HS-27A (cell line): ENCODE results near the gene PAM16.
A peak's percentile ranks its signal among the peaks of the same experiment; 100 is the strongest.
"Not testable (repeated sequence)": the region's sequence is repeated elsewhere in the genome, so short reads cannot be mapped to it uniquely, and the experiment has no call there.

Experiments
- DNase-seq: peaks from one replicate; pipeline ENCODE4 v3.0.0-alpha.2; 2012; ENCODE audit warnings: low read depth, missing footprints

Gene PAM16

GRCh38 chr16:4350787-4351659 lies at the start of gene PAM16:
TSS of gene PAM16 (minus strand) at chr16:4351321. CDS start at chr16:4351234, 87 bp downstream.
- peak; percentile 89 for DNase-seq

- no peak for DNase-seq
Measured at GRCh38 chr16:4399001-4399730, 48.0 kb upstream of the PAM16 start.

GRCh38 chr16:4395055-4395726 lies 44.1 kb upstream of the PAM16 start:
- no peak for DNase-seq

GRCh38 chr16:4393850-4394249 lies 42.7 kb upstream of the PAM16 start:
- not testable (repeated sequence) for DNase-seq

DNA sequence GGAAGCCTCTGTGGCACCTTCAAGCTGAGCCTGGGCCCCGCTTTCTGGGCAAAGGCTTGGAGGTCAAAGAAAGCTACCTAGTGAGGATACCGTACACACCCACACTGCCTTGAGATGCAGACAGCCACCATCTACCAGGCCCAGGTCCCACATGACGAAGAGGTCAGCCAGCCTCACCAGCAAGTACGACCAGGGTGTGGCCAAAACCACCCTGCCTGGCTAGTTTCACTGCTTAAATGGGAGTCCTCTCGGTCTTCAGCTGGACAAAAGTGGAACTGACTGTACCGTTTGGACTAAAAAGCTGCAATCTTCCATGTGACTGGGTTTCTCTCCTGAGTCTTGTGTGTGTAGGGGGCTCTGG lies 42.1 kb upstream of the PAM16 start:
- no peak for DNase-seq

DNA sequence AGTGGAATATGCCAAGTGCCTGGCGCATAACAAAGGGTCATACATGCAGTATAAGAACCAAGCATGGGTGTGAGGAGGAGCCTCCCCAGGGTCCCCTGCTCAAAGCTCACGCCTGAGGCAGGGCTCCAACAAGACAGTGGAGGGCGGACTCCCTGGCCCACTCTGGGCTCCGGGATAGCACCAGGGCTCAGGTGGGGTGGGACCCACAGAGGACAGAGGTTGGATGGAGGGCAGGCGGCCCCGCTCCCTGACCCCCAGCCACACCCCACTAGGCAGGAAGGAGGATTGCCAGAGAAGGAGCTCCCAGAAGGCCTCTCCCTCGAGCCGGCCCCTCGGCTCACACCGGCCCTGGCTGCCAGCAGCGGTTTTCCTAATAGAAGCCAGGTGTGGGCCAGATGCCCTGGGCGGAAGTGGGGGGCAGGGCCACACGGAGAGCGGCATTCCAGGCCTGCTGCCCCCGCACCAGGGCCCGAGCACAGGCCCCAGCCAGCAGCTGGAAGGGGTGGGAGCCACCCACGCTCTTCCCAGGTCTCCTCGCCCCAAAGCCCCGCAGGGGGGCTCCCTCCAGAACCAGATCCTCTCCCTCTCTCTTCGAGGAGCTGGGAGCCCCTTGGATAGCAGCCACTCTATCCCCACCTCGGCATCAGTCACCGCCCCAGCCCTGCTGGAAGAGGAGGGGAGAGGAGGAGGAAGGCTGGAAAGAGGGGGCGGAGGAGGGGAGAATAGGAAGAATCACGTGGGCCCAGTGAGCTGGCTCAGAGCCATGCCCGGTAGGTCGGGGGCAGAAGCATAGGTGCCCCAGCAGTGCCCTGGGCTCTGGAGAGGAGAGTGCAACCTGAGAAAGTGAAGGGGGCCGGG lies 41.5 kb upstream of the PAM16 start:
- no peak for DNase-seq

- no peak for DNase-seq
Measured at GRCh38 chr16:4391631-4392381, 40.7 kb upstream of the PAM16 start.

GRCh38 chr16:4390266-4391260 lies 39.4 kb upstream of the PAM16 start:
- DNase-seq, result no peak

GRCh38 chr16:4389051-4389955 lies 38.2 kb upstream of the PAM16 start:
- no peak for DNase-seq

DNA sequence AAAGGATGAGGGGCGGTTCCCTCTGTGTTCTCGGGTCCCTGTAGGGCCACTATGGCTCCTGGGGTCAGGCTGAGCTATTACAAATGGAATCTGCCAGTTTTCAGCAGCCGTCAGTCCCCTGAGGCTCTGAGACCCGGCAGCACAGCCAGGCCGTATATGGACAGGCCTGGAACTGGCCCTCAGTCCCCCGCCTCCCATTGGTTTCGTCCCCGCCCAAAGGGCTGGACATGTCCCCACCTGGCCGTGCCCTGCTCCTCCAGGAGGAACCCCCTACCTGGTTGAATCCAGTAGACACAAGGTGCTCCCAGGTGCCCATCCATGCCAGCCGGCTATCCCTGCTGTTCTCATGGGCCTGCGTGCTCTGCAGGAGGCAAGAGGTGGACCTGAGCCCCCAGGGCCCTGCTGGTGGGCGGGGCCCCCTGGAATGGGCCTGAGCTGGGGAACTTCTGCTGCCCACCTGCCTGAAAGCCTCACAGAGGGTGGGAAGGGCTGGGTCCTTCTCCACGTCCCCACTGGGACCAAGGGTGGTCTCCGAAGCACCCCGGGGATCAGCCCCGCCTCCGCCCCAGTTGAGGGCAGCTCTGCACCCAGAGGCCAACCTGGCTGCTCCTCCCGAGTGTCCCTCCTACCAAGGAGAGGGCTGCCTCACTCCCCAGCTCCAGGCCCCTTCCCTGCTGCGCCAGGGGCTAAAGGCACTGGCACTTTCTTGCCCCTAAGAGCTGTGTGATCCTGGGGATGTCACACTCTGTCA lies 37.3 kb upstream of the PAM16 start:
- DNase-seq, result no peak

GRCh38 chr16:4387781-4388180 lies 36.7 kb upstream of the PAM16 start:
- DNase-seq, result no peak

DNA sequence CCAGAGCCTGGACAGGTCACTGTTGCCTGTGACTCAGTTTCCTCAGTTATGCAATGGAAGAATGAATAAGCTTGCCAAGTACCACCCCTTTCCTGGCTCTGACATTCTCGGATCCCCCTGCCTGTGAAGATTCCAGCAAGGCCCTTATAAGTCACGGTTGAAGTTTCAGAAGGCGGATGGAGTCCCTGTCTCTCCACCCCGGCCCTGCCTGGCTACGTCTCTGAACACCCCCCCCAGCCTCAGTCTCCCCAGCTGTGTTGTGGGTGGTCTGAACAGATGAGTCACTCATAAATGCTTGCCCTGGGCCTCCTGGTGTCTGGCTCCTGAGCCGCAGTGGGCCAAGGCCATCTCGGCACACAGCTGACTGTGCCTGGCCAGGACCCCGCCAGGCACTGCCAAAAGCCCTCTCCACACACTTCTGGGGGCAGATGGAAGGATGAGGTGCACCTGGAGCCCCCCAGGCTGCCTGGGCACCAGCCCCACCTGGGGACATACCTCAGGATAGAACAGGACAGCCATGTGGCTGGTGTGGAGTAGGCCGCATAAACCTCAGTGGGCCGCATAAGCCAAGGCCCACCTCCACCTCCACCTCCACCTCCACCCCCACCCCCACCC lies 35.9 kb upstream of the PAM16 start:
- no peak for DNase-seq

GRCh38 chr16:4386451-4386805 lies 35.3 kb upstream of the PAM16 start:
- no peak for DNase-seq

GRCh38 chr16:4385789-4386450 lies 34.8 kb upstream of the PAM16 start:
- DNase-seq, result no peak

- no peak for DNase-seq
Measured at GRCh38 chr16:4385066-4385788, 34.1 kb upstream of the PAM16 start.

GRCh38 chr16:4384509-4384942 lies 33.4 kb upstream of the PAM16 start:
- DNase-seq, result no peak
